LNCAP (cell line): Measurements from ENCODE around the gene CDC26.

Source experiments
- TF ChIP-seq, protein P1 (sequence below): fragments of 450-650 bp; IDR thresholded peaks from 2 replicates; pipeline ENCODE4 v1.5.1; 2017; ENCODE audit warnings: mild to moderate bottlenecking

CDC26 gene

DNA sequence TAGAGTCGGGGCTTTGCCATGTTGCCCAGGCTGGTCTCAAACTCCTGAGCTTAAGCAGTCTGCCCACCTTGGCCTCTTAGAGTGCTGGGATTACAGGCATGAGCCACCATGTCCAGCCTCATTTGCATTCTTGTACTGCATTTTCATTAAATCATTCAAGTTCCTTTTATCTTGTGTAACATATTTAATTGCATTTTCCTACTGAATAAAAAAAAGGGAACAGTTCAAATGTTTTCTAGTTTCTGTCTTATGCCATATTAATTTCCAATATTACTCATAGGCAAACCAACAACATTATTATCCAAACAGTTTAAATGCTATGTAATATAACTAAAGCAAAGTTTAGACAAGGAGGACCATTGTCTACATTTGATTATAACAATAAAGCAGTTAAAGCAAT, 47.9 kb downstream of the CDC26 start:
- TF ChIP-seq, protein P1, sequence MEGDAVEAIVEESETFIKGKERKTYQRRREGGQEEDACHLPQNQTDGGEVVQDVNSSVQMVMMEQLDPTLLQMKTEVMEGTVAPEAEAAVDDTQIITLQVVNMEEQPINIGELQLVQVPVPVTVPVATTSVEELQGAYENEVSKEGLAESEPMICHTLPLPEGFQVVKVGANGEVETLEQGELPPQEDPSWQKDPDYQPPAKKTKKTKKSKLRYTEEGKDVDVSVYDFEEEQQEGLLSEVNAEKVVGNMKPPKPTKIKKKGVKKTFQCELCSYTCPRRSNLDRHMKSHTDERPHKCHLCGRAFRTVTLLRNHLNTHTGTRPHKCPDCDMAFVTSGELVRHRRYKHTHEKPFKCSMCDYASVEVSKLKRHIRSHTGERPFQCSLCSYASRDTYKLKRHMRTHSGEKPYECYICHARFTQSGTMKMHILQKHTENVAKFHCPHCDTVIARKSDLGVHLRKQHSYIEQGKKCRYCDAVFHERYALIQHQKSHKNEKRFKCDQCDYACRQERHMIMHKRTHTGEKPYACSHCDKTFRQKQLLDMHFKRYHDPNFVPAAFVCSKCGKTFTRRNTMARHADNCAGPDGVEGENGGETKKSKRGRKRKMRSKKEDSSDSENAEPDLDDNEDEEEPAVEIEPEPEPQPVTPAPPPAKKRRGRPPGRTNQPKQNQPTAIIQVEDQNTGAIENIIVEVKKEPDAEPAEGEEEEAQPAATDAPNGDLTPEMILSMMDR: no peak

DNA sequence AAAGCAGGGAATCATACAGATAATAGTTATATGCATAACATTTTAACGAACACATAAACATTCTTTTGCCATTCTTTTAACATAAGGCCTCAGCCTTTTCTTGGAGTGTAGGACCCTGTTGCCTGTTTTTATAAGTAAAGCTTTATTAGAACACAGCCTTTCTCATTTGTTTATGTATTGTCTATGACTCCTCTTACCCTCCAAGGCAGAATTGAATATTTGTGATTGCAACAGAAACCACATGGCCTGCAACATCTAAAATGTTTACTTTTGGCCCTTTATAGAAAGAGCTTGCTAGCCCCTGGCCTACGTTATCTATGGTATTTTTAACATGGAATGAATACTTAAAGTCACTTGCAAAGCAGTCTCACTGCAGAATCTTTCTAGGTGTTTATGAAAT, 51.4 kb downstream of the CDC26 start:
- TF ChIP-seq, protein P1: no peak

DNA sequence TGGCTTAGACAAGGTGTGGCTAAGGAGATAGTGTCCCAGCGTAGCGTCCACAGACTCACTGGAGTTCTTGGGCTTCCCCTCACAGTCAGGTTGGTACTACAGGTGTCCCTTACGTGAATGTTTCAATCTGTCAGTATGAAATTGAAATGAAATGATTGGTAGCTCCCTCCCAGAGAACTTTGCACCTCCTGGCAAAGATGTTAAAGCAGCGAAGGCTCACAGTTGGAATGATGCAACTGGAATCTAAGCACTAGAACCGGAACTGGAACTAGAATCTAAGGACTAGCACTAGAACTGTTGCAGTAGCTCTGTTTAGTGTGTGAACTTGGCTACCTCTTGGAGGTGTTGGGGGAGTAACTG, 52.9 kb downstream of the CDC26 start:
- TF ChIP-seq, protein P1: no peak

DNA sequence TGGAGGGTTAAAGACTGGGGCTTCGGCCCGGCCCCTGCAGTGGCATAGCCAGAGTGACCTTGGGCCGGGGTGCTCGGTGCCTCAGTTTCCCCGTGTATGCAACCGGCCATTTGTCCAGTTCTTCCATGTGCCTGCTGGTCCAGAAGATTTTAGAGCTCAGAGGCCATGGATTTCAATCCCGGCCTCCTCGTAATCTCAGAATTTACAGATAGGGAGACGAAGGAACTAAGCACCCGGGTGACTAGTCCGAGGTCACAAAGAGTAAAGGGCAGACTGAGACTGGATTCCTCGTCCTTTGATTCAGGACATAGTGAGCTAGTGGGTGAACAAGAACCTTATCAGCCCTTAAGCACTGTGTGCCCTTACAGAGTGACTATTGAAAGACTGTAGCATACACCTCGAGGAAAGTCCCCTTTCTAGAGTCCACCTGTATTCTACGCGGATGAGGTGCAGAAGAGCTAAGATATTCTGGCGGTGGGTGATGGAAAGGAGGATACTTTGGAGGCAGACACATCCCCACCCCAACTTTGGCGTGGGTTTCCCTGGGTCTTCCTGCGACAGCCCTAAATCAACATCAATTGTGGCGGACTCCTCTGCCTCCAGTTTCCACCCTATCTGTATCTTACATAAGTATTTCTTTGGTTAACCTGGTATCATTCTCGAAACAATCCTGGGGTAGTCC, 53.4 kb downstream of the CDC26 start:
- TF ChIP-seq, protein P1: no peak

DNA sequence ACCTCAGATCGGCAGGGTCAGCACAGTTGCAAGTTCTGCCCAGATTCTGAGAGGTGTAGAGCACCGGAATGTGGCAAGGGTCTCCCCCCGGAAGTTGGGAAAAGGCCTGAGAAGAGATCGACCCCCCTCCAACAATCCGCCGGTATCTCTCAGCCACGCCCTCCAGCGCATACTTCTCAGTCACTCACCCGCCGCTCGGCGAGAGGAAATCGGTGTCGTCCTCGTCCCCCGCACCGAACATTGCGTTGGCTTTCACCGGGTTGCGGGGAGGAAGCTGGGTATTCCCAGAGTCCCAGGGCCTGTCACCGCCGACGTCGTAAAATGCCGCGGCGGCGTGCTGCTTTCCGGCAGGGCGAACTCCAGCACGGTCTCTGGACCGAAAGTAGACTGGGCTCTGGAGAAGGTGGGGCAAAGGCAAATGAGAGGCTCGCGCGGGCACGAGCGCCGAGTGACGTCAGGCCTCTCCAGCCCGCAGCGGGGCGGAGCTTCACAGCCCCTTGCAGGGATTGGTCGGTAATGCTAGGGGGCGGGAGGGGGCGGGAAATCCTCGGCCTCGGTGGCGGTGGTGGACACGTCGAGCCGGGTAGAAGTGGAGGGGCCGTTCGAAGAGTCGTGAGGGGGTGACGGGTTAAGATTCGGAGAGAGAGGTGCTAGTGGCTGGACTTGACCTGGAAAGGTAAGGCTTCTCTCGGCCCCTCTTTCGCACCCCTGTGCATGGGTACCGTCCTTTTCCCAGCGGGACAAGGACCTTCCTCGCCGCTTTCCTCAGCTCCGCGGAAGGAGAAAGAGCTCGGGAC, 54.2 kb downstream of the CDC26 start, which contains the start of the genes FKBP15 and SLC31A1:
FKBP15 (minus strand) TSS at position 275 of the 797 bp plus-strand sequence; CDS start at position 241, 34 bp downstream.
SLC31A1 (plus strand) TSS at position 542 of the 797 bp plus-strand sequence. CDS start 34,605 bp downstream, outside the sequence.
- TF ChIP-seq, protein P1: no peak

DNA sequence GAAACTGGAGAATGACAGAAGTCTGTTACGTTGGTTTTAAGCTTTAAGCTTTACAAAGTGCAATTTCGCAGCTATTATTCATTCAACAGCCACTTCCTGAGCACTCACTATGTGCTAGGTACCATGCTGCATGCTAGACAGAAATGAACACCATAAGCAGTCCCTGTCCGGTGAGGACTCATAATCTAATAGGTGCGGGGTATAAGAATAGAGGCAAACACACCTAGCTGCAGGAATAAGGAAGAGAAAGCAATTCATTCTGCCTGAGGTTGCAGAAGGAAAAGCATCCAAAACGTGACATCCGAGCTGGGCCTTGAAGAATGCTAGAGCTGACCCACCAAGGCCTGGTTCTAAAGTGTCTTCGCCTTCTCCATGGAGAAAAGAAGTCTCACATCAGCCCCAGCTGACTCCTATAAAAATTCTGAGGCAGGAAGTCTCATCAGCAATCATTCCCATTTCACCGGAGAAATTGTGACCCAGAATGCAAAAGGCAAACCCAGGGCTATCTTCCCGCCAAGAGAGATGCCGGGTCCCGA, 54.8 kb downstream of the CDC26 start:
- TF ChIP-seq, protein P1: no peak

DNA sequence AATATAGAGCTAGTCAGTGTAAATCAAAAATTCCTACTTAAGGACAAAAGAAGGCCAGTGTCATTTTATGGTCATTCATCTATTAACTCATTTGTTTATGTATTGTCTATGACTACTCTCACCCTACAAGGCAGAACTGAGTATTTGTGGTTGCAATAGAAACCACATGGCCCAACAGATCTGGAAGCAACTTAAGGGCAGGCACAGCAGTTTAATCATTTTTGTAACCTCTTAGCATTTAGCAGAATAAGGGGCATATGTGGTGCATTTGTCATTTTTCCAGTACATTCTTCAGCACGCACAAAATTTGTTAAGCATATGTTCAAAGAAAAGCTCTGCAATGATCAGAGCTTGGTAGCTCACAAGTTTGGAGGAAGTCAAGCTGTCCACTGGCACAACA, 55.4 kb downstream of the CDC26 start:
- TF ChIP-seq, protein P1: no peak
